ENCODE data around the gene ARL13A.

- TF ChIP-seq CTCF (IDR thresholded peaks at IDR 0.05; ENCODE audit: insufficient read depth, low read depth, low read length), result no peak
- TF ChIP-seq EZH2 (IDR thresholded peaks at IDR 0.05; ENCODE audit: insufficient read depth, low read length), result no peak
Measured at GRCh38 chrX:100969408-100969807, at the start of gene ARL13A.
